ENCODE results near the gene NHSL2.

NHSL2 gene

DNA sequence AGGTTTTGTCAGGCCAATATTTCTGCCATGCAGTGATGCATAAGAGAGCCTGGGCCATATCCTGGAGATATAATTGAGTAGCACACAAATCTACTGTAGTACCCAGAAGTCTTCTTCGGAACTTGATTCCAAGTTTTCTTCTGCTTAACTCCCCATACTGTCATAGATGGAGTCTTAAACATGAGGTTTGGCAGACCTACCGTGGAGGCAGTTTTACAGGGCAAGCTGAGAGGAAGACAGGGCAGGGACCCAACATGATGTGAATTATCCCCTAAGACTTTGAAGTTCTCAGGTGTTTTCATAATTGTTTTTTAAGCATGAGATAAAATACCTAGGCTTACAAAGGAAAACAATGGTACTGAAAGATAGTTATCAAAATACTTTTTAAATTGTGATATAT is 18.2 kb downstream of the NHSL2 start:
- Histone ChIP-seq H3K36me3 (ENCODE audit: insufficient read depth) (no peaks in the 10 kb centered on the region), H3K4me1 (ENCODE audit: low read depth, poor library complexity, severe bottlenecking) (no peaks in the 10 kb centered on the region), H3K9ac (no peak overlapping the region), H3K4me2 (no peak overlapping the region), H3K27me3 (ENCODE audit: insufficient read depth, low read depth) (no peaks in the 10 kb centered on the region), H4K20me1 (ENCODE audit: insufficient read depth) (no peaks in the 10 kb centered on the region), H3K79me2 (ENCODE audit: insufficient read depth, low read depth) (no peaks in the 10 kb centered on the region), H2AFZ (ENCODE audit: low read depth) (no peak overlapping the region), H3K27ac (no peak overlapping the region), H3K4me3 (IDR thresholded peaks at IDR 0.05; ENCODE audit: insufficient read depth, low read depth, low read length) (no peak overlapping the region)
- TF ChIP-seq, protein P1, sequence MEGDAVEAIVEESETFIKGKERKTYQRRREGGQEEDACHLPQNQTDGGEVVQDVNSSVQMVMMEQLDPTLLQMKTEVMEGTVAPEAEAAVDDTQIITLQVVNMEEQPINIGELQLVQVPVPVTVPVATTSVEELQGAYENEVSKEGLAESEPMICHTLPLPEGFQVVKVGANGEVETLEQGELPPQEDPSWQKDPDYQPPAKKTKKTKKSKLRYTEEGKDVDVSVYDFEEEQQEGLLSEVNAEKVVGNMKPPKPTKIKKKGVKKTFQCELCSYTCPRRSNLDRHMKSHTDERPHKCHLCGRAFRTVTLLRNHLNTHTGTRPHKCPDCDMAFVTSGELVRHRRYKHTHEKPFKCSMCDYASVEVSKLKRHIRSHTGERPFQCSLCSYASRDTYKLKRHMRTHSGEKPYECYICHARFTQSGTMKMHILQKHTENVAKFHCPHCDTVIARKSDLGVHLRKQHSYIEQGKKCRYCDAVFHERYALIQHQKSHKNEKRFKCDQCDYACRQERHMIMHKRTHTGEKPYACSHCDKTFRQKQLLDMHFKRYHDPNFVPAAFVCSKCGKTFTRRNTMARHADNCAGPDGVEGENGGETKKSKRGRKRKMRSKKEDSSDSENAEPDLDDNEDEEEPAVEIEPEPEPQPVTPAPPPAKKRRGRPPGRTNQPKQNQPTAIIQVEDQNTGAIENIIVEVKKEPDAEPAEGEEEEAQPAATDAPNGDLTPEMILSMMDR (conservative IDR thresholded peaks at IDR 0.05; ENCODE audit: low read depth, low read length), result no peak

DNA sequence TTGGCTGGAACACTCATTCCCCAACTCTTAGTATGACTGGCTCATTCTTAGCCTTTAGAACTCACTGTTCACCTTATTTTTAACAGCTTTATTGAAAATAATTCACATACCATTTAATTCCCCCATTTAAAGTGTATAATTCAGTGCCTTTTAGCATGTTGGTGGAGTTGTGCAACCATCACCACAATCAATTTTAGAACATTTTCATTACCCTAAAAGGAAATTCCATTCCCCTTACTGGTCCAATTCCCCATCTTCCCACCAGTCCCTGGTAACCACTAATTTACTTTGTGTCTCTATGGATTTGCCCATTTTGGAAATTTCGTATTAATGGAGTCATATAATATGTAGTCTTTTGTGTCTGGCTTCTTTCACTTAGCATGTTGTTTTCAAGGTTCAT is 19.7 kb downstream of the NHSL2 start:
- TF ChIP-seq, protein P1 (conservative IDR thresholded peaks at IDR 0.05; ENCODE audit: low read depth, low read length), result no peak
- Histone ChIP-seq H3K9ac (no peak overlapping the region), H3K4me2 (no peak overlapping the region), H3K36me3 (ENCODE audit: insufficient read depth) (no peaks in the 10 kb centered on the region), H3K27ac (no peak overlapping the region), H3K4me3 (IDR thresholded peaks at IDR 0.05; ENCODE audit: insufficient read depth, low read depth, low read length) (no peak overlapping the region), H3K4me1 (ENCODE audit: low read depth, poor library complexity, severe bottlenecking) (no peaks in the 10 kb centered on the region), H3K27me3 (ENCODE audit: insufficient read depth, low read depth) (no peaks in the 10 kb centered on the region), H2AFZ (ENCODE audit: low read depth) (no peak overlapping the region), H3K79me2 (ENCODE audit: insufficient read depth, low read depth) (no peaks in the 10 kb centered on the region), H4K20me1 (ENCODE audit: insufficient read depth) (no peaks in the 10 kb centered on the region)

DNA sequence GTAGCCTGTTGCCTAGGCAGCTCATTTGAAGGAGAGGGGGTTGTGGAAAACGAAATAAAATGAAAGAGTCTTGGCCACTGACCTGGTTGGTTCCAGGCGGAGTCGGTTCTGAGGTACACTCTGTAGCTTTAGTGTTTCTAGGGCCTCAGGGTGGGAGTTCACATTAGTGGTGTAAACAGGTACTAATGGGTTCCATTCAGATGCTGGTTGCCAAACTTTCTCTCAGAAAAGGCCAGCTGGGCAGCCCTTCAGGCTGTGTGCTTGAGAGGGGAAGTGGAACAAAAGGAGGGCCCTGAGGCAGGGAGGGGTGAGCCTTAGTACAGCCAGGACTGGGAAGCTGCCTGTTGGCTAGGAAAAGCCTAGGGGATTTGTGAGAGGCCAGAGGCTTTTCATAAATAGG is 24.8 kb downstream of the NHSL2 start:
- TF ChIP-seq, protein P1 (conservative IDR thresholded peaks at IDR 0.05; ENCODE audit: low read depth, low read length), result no peak

DNA sequence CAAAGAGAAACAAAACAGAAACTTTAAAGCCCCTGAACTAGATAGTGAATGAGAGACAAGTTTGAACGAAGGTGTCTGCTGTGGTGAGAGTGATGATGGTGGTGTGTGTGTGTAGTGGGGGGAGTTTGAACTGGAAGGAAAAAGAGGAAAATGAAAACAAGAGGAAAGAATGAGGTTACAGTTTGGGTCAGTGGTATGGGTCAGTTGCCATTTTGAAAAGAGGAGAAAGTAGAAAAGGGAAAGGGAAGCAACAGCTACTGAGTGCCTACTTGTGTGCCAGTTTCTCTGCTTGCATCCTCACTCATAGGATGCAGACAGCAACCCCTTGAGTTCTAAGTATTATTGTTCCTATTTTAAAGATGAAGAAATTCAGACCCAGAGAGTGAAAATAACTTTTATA is 26.0 kb downstream of the NHSL2 start:
- Histone ChIP-seq H3K4me2 (no peak overlapping the region), H3K4me1 (ENCODE audit: low read depth, poor library complexity, severe bottlenecking) (no peaks in the 10 kb centered on the region), H3K27ac (no peak overlapping the region), H3K36me3 (ENCODE audit: insufficient read depth) (no peaks in the 10 kb centered on the region), H2AFZ (ENCODE audit: low read depth) (no peak overlapping the region), H3K9ac (no peak overlapping the region), H3K27me3 (ENCODE audit: insufficient read depth, low read depth) (no peaks in the 10 kb centered on the region), H3K4me3 (IDR thresholded peaks at IDR 0.05; ENCODE audit: insufficient read depth, low read depth, low read length) (no peak overlapping the region), H4K20me1 (ENCODE audit: insufficient read depth) (no peaks in the 10 kb centered on the region), H3K79me2 (ENCODE audit: insufficient read depth, low read depth) (no peaks in the 10 kb centered on the region)
- TF ChIP-seq, protein P1 (conservative IDR thresholded peaks at IDR 0.05; ENCODE audit: low read depth, low read length), result no peak

More for the DNA sequence above, 24.8 kb downstream of the NHSL2 start:
- H4K20me1 ChIP-seq (ENCODE audit: insufficient read depth), result no peaks in the 10 kb centered on the region
- no peaks in the 10 kb centered on the region for H3K36me3 ChIP-seq (ENCODE audit: insufficient read depth)
- H2AFZ ChIP-seq (ENCODE audit: low read depth), result no peak overlapping the region
- H3K4me2 ChIP-seq, result no peak overlapping the region
- H3K79me2 ChIP-seq (ENCODE audit: insufficient read depth, low read depth), result no peaks in the 10 kb centered on the region
- H3K9ac ChIP-seq, result no peak overlapping the region
- no peaks in the 10 kb centered on the region for H3K27me3 ChIP-seq (ENCODE audit: insufficient read depth, low read depth)
- H3K4me3 ChIP-seq (IDR thresholded peaks at IDR 0.05; ENCODE audit: insufficient read depth, low read depth, low read length), result no peak overlapping the region
- no peak overlapping the region for H3K27ac ChIP-seq
- no peaks in the 10 kb centered on the region for H3K4me1 ChIP-seq (ENCODE audit: low read depth, poor library complexity, severe bottlenecking)

All from KMS-11 (cell line).